Lung (tissue), 12 donors: ENCODE measurements around the gene TAF1C. TPM values are rescaled to one million over a fixed set of nuclear protein-coding genes. Genes with fewer than 3 reads are reported as not detected.

Experiments
- ATAC-seq: fragments of 200-7000 bp; cut with Tn5 transposase; one replicate; pipeline ENCODE4 v1.9.1; 2020; ENCODE audit warnings: moderate number of reproducible peaks; ENCODE audit not compliant: insufficient read depth, low FRiP score
- DNase-seq, 3 donors: peaks; one replicate each; pipeline ENCODE4 v3.0.0-alpha.2; 2013 to 2017
- H3K27ac ChIP-seq, 2 donors: one replicate each; pipeline ENCODE4 v1.5.1; 2013; ENCODE audit warnings: mild to moderate bottlenecking in 2 of 2, moderate library complexity in 2 of 2, control low read depth in 1 of 2, inconsistent platforms in 1 of 2, low read depth in 1 of 2, low read length in 1 of 2
- H3K27me3 ChIP-seq, 3 donors: one replicate each; pipeline ENCODE4 v1.5.1; 2013; ENCODE audit warnings: low read length in 2 of 3; ENCODE audit not compliant: control insufficient read depth in 3 of 3, insufficient read depth in 3 of 3
- H3K36me3 ChIP-seq, 4 donors: one replicate each; pipeline ENCODE4 v1.5.1; 2013; ENCODE audit warnings: low read length in 4 of 4, mild to moderate bottlenecking in 1 of 4, moderate library complexity in 1 of 4; ENCODE audit not compliant: control insufficient read depth in 4 of 4, insufficient read depth in 4 of 4
- H3K4me1 ChIP-seq, 5 donors: one replicate each; pipeline ENCODE4 v1.5.1; 2013; ENCODE audit warnings: low read length in 5 of 5, mild to moderate bottlenecking in 2 of 5, moderate library complexity in 1 of 5; ENCODE audit not compliant: control insufficient read depth in 5 of 5, insufficient read depth in 5 of 5
- H3K4me3 ChIP-seq: one replicate; pipeline ENCODE4 v1.5.1; 2013; ENCODE audit warnings: mild to moderate bottlenecking, control low read depth, moderate library complexity
- H3K9ac ChIP-seq, 2 donors: one replicate each; pipeline ENCODE4 v1.5.1; 2013; ENCODE audit warnings: low read length in 2 of 2, control low read depth in 1 of 2; ENCODE audit not compliant: insufficient read depth in 1 of 2
- H3K9me3 ChIP-seq, 4 donors: one replicate each; pipeline ENCODE4 v1.5.1; 2013; ENCODE audit warnings: low read length in 3 of 4, mild to moderate bottlenecking in 1 of 4, moderate library complexity in 1 of 4; ENCODE audit not compliant: control insufficient read depth in 4 of 4, insufficient read depth in 3 of 4
- WGBS, 2 donors: extraction: QIAGEN DNeasy Blood & Tissue Kit; methylation state at CpG; one replicate each; pipeline ENCODE4 v1.1.7; 2013; 5-methylcytosine and 5-hydroxymethylcytosine counted together
- polyA plus RNA-seq, 2 donors: library from polyadenylated mRNA; stranded (reverse); fragments of 200-250 nt; gene quantifications; one replicate each; pipeline ENCODE4 v1.2.1, GENCODE V29; 2013
- total RNA-seq, 2 donors: library from RNA; depleted of rRNA in 1 of 2; stranded (reverse); fragments of >200 nt in 1 of 2; gene quantifications; one replicate each; pipeline ENCODE4 v1.2.1, GENCODE V29; 2014 to 2021
- TF ChIP-seq, protein P1 (sequence below): IDR thresholded peaks from 2 replicates; pipeline ENCODE4 v1.5.1; 2012; ENCODE audit warnings: mild to moderate bottlenecking; ENCODE audit errors: control extremely low read depth, extremely low read depth
- donor health status: control.
- donor health status: control.
- donor health status: Bipolar disorder and iron deficiency.
- donor health status: healthy.
- donor health status: DM: yes; HTN: yes; CAD: no.

TAF1C gene
- total and polyA plus RNA-seq, 4 donors = 36.1 to 53.1 (median 43.3) TPM

DNA sequence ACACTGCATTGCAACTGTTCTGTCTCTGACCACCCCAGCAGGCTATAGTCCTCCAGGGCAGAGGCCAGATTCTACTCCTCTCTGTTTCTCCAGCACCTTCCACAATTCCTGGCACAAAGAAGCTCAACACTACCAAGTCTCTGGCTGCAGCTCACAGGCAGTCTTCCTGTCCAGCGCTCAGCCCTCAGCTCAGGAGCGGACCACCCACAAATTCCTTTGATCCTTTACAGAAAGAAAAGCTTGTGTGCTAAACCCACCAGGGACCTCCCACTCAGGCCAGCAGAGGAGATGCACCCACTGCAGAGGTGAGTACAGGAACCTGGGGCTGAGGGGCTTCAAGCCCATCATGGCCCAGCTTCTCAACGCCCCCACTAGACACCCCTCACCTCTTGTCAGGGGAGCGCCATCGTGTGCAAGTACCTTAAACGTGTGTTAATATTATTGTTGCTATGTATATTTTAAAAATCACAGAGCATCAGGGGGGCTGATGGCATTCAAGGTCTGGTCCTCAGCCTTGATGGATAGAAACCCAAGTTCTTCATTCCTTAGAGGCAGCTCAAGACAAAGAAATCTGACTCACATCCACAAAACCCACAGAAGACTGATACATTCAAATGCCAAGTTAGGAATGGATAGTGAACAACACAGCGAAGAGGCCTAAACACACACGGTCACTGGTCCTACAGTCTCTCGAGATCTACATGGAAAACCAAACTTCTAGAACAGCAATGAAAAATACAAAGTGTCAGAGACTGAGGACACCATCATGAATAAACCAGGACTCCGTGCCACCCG lies 50.3 kb downstream of the TAF1C start:
- ATAC-seq = no peak
- DNase-seq = peak; percentile 23 to 40 (median 38)
- H3K9ac ChIP-seq = no peak overlapping the region
- H3K4me1 ChIP-seq = peaks cover 0 to 19% (median 2%) of the 10 kb centered on the region in 5 donors
- TF ChIP-seq, protein P1, sequence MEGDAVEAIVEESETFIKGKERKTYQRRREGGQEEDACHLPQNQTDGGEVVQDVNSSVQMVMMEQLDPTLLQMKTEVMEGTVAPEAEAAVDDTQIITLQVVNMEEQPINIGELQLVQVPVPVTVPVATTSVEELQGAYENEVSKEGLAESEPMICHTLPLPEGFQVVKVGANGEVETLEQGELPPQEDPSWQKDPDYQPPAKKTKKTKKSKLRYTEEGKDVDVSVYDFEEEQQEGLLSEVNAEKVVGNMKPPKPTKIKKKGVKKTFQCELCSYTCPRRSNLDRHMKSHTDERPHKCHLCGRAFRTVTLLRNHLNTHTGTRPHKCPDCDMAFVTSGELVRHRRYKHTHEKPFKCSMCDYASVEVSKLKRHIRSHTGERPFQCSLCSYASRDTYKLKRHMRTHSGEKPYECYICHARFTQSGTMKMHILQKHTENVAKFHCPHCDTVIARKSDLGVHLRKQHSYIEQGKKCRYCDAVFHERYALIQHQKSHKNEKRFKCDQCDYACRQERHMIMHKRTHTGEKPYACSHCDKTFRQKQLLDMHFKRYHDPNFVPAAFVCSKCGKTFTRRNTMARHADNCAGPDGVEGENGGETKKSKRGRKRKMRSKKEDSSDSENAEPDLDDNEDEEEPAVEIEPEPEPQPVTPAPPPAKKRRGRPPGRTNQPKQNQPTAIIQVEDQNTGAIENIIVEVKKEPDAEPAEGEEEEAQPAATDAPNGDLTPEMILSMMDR = no peak
- H3K27ac ChIP-seq = no peak overlapping the region
- H3K9me3 ChIP-seq = no peaks in the 10 kb centered on the region
- 92 to 93% methylated on average over 11 of the region's 11 CpGs for WGBS, 2 donors
- no peaks in the 10 kb centered on the region for H3K27me3 ChIP-seq
- H3K4me3 ChIP-seq = no peak overlapping the region
- H3K36me3 ChIP-seq = no peaks in the 10 kb centered on the region

DNA sequence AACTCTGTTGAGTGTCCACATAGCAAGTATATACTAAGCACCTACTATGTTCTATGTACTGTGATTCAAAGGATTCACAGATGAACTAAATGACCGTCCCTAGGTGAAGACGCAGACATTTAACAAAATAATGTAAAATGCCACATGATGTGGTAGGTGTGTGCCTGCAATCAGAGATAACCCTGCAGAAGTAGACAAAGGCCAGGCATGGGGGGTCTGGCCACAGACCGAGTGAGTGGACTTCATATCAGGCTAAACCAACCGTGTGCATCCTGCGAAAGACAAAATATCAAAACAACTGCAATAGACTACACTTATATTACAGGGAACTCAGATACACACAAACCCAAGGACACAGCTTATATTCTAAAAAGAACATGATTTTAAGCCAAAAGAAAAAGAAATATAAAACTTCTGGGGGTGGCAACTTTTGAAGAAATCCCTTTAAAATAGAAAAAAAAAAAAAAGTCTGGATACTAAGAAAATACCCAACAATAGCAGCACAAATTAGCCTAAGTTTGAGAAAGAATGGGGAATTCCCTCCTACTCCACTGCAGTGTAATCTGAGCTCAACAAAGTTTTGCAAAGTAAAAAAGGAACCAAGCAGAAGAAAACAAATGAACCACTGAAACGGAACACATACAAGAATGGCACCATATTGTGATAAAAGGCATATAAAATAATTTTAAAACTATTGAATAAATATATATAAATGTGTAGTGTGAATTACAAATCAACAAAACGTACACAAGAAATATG lies 54.2 kb downstream of the TAF1C start:
- TF ChIP-seq, protein P1 = no peak

DNA sequence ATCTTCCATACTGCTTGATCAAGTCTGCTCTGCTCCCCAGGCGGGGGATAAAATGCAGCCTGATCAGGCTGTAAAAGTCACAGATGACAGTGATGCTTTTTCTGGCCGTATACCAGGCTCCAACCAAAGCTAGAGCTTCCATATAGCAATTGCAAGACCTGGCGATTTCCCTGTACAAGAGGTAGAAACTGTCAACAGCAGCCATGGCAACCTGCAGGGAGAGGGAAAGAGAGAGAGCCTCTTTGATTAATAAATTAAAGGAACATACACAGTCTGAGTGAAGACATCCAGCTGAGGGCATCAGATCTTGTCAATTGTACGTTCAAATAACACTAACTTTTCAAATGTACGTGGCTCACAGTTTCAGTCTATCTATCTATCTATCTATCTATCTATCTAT lies 55.7 kb downstream of the TAF1C start:
- no peaks in the 10 kb centered on the region for H3K9me3 ChIP-seq
- TF ChIP-seq, protein P1 = no peak
- 88 to 92% methylated on average over 5 of the region's 5 CpGs for WGBS, 2 donors
- H3K9ac ChIP-seq = no peak overlapping the region
- H3K4me1 ChIP-seq = no peaks in the 10 kb centered on the region
- H3K27me3 ChIP-seq = no peaks in the 10 kb centered on the region
- H3K27ac ChIP-seq = no peak overlapping the region
- no peak for ATAC-seq
- H3K36me3 ChIP-seq = peaks cover 7 to 21% (median 15%) of the 10 kb centered on the region in 4 donors
- H3K4me3 ChIP-seq = no peak overlapping the region
- DNase-seq = no peak

More for the DNA sequence above, 54.2 kb downstream of the TAF1C start:
- H3K4me3 ChIP-seq = no peak overlapping the region
- no peak for ATAC-seq
- no peaks in the 10 kb centered on the region for H3K27me3 ChIP-seq
- WGBS, 2 donors = 89 to 91% methylated on average over 7 of the region's 7 CpGs
- H3K36me3 ChIP-seq = peaks cover 7 to 13% (median 12%) of the 10 kb centered on the region in 4 donors
- no peaks in the 10 kb centered on the region for H3K9me3 ChIP-seq
- H3K27ac ChIP-seq = no peak overlapping the region
- no peak for DNase-seq
- H3K4me1 ChIP-seq = peaks cover 0 to 8% (median 2%) of the 10 kb centered on the region in 5 donors
- no peak overlapping the region for H3K9ac ChIP-seq

Other genes starting within 250 kb of the TAF1C start
- 10 to 100 TPM in 1 of 2 donors, 1 to 10 TPM in 1; 1.5 to 17.0 TPM for gene OSGIN1, start 233.8 kb downstream of the TAF1C start, total RNA-seq
- 10 to 100 TPM; 10.7 to 17.9 TPM for gene OSGIN1, start 233.8 kb downstream of the TAF1C start, polyA plus RNA-seq
- gene NECAB2, start 218.8 kb downstream of the TAF1C start, total RNA-seq = under 1 TPM; 0.34 to 0.57 TPM
- under 1 TPM; 0.10 to 0.43 TPM for gene NECAB2, start 218.8 kb downstream of the TAF1C start, polyA plus RNA-seq
- gene SLC38A8, start 144.3 kb downstream of the TAF1C start, total RNA-seq = not detected
- gene SLC38A8, start 144.3 kb downstream of the TAF1C start, polyA plus RNA-seq = 1 to 10 TPM in 1 of 2 donors, not detected in 1; 1.2 TPM
- 100 to 1,000 TPM in 1 of 2 donors, 10 to 100 TPM in 1; 87.7 to 130 TPM for gene MBTPS1, start 70.1 kb downstream of the TAF1C start, total RNA-seq
- gene MBTPS1, start 70.1 kb downstream of the TAF1C start, polyA plus RNA-seq = 10 to 100 TPM; 45.5 to 48.3 TPM
- gene HSDL1, start 41.9 kb downstream of the TAF1C start, total RNA-seq = 10 to 100 TPM; 17.4 to 41.3 TPM
- 10 to 100 TPM; 12.6 to 16.0 TPM for gene HSDL1, start 41.9 kb downstream of the TAF1C start, polyA plus RNA-seq
- 10 to 100 TPM; 12.5 to 38.5 TPM for gene DNAAF1, start 41.7 kb downstream of the TAF1C start, total RNA-seq
- 10 to 100 TPM; 11.5 to 12.3 TPM for gene DNAAF1, start 41.7 kb downstream of the TAF1C start, polyA plus RNA-seq
- under 1 TPM; 0.71 to 0.83 TPM for gene ADAD2, start 4.1 kb upstream of the TAF1C start, total RNA-seq
- gene ADAD2, start 4.1 kb upstream of the TAF1C start, polyA plus RNA-seq = under 1 TPM; 0.06 to 0.14 TPM
- gene KCNG4, start 53.0 kb upstream of the TAF1C start, total RNA-seq = not detected
- gene KCNG4, start 53.0 kb upstream of the TAF1C start, polyA plus RNA-seq = not detected
- 10 to 100 TPM in 1 of 2 donors, 1 to 10 TPM in 1; 6.5 to 14.8 TPM for gene WFDC1, start 107.8 kb upstream of the TAF1C start, total RNA-seq
- gene WFDC1, start 107.8 kb upstream of the TAF1C start, polyA plus RNA-seq = 10 to 100 TPM in 1 of 2 donors, 1 to 10 TPM in 1; 9.9 to 12.9 TPM
- 10 to 100 TPM; 50.0 to 96.8 TPM for gene ATP2C2, start 181.5 kb upstream of the TAF1C start, total RNA-seq
- 10 to 100 TPM; 21.3 to 25.0 TPM for gene ATP2C2, start 181.5 kb upstream of the TAF1C start, polyA plus RNA-seq